ENCODE measurements around the gene NMT1.

- no peak for TF ChIP-seq EZH2 (IDR thresholded peaks at IDR 0.05)
- TF ChIP-seq, protein P1, sequence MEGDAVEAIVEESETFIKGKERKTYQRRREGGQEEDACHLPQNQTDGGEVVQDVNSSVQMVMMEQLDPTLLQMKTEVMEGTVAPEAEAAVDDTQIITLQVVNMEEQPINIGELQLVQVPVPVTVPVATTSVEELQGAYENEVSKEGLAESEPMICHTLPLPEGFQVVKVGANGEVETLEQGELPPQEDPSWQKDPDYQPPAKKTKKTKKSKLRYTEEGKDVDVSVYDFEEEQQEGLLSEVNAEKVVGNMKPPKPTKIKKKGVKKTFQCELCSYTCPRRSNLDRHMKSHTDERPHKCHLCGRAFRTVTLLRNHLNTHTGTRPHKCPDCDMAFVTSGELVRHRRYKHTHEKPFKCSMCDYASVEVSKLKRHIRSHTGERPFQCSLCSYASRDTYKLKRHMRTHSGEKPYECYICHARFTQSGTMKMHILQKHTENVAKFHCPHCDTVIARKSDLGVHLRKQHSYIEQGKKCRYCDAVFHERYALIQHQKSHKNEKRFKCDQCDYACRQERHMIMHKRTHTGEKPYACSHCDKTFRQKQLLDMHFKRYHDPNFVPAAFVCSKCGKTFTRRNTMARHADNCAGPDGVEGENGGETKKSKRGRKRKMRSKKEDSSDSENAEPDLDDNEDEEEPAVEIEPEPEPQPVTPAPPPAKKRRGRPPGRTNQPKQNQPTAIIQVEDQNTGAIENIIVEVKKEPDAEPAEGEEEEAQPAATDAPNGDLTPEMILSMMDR (IDR thresholded peaks at IDR 0.05): no peak
- TF ChIP-seq EZH2phosphoT487 (IDR thresholded peaks at IDR 0.05): no peak
Observed at GRCh38 chr17:45106096-45106495, 45.0 kb downstream of the NMT1 start.

All from neural progenitor cell (in vitro differentiated cells).